GM12872 (cell line): ENCODE results near the gene ANKRD63.

Experiments
- CTCF ChIP-seq: IDR thresholded peaks from 3 replicates; pipeline ENCODE4 v1.5.1; 2011; ENCODE audit warnings: low read depth, mild to moderate bottlenecking, low read length, moderate library complexity; ENCODE audit not compliant: insufficient read depth

The ANKRD63 gene

DNA sequence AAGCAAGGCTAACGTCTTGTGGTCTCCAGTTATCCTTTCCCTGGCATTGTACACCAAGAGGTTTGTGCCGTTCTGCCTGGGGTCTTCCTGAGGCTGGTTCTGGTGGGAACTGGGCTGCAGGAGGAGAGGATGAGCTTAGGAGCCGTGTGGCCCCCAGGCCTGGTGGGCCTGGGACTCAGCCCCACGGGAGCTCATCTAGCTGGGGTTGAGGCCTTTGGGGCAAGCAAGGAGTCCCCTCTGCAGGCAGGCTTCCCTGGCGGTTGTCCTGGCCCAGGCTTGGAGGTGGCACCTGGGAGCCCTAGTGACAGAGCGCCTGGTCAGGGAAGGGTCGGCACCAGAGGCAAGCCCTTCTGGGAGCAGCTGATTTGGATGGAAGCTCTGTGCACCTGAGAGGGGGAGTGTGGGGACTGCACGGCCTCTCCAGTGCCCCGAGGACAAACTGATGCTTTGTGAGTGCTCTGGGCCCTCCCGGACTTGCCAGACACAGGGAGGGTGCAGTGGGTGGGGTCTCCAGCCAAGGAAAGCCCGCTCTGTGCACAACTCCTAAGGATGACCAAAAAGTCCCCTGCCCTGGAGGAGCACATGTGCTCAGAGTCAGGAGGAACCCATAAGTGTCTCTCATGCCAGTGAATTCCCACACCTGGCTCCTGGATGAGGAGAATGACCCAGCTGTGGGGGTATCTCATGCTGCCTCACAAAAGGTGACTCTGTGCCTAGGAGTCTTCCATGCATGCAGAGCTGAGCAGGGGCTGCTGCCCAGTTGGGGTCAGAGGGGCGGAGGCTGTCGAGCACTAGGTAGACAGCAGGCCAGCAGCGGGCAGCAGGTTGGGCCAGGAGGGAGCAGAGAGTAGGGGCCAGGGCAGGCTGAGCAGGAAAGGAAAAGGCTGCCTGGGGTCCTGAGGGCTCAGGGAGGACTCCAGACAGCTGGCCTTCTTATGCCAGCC, 41.3 kb downstream of the ANKRD63 start:
- no peak for TF ChIP-seq CTCF

GRCh38 chr15:40240619-40241221, 42.1 kb downstream of the ANKRD63 start:
- TF ChIP-seq CTCF, result no peak

DNA sequence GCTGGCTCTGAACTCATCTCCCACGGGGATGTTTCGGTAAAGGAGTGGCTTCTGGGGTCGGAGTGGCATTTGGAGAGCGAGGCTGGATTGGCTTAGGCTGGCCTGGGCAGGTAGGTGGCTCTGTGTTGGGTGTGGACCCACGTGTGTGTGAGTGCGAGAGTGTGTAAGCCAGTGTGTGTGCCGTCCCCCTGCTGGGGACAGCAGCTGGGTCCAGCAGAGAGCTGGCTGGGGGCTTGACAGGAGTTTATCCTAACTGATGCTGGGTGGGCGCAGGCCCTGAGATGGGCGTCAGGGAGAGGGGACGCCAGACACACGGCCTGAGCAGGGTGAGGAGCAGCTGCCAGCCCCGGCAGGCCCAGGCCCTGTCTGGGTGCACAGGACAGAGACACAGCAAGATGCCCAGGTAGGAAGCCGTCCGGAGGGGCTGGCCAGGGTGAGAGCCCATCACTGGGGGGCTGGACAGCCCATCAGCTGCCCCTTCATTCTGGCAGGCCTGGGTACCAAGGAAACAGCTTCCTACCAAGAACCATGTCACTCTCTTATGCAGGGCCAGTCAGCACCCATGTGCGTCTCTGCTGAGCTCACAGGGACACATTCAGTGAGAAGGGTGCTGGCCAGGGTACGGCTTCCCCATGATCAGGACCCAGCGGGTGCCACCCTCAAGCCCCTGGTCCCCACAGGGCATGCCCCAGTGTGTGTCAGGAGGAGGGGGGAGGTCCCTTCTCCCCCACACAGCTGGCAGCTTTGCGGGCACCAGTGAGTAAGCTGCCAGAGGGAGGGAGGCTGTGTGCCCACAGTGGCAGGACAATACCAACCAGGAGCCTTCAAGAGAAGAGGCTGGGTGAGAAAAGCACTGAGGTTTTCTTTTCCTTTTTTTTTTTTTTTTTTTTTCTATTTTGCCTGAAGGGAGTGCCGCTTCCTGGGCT, 42.9 kb downstream of the ANKRD63 start:
- TF ChIP-seq CTCF, result no peak

DNA sequence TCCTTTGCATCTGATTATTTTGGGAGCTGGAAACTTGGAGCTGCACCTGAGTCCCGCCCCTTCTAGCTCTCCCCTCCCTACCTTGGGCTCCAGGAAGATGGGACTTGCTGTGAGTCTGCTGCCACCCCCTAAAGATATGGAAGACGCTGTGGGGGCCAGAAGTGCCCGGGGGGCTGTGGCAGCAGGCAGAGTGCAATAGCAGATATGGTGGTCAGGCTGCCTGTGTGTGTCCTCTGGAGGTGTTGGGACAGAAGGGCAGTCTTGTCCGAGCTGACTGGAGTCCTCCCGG, 43.5 kb downstream of the ANKRD63 start:
- no peak for TF ChIP-seq CTCF

- no peak for TF ChIP-seq CTCF
Observed at GRCh38 chr15:40238532-40239403, 44.1 kb downstream of the ANKRD63 start, which contains the start of gene PAK6. Gene PAK6 (plus strand): TSS chr15:40239063. CDS start chr15:40264786, 25,723 bp downstream.

DNA sequence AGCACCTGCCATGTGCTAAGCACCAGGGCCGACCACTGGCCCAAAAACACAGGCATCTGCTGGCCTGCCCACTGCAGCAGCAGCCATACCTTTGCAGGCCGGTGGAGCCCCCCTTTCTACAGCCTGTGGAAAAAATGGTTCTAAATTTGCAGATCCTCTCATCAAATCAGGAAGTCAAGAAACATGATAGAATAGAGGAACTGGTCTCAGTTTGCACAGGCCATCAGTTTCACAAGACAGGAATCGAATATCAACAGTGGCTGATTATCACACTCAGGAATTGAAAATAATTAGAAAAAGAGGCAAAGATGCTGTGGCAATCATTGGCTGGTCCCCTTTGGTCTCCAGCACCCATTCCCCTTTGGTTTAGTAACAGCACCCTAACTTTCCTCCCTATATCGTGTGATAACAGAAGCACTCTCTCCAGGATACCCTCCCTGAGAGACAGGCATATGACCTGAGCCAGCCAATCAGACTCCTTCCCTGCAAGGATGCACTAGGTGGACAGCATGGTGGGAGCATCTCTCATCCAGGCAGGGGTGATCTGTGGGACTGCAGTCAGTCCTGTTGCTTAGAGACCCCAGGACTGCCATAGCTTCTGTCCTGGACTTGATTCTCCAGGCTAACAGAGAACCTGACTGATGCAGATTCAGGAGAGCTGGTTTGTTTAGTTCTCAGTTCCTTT, 47.5 kb downstream of the ANKRD63 start:
- no peak for TF ChIP-seq CTCF
